Subcutaneous adipose tissue (tissue), 4 donors: Measurements from ENCODE around the gene ZNF618. TPM values are rescaled to one million over a fixed set of nuclear protein-coding genes. Genes with fewer than 3 reads are reported as not detected.

Source experiments
- total RNA-seq, 4 donors: library from RNA; depleted of rRNA; stranded (reverse); fragments of >200 nt; gene quantifications; one replicate each; pipeline ENCODE4 v1.1.0, GENCODE V29; 2016
- TF ChIP-seq, protein P1 (sequence below): fragments of 450-650 bp; IDR thresholded peaks from one replicate; pipeline ENCODE4 v1.5.1; 2016; ENCODE audit warnings: low read depth, mild to moderate bottlenecking, control low read depth, antibody characterized with exemption, moderate library complexity

The ZNF618 gene
- total RNA-seq, 4 donors from 2014 or later = 3.7 to 7.7 (median 4.4) TPM

DNA sequence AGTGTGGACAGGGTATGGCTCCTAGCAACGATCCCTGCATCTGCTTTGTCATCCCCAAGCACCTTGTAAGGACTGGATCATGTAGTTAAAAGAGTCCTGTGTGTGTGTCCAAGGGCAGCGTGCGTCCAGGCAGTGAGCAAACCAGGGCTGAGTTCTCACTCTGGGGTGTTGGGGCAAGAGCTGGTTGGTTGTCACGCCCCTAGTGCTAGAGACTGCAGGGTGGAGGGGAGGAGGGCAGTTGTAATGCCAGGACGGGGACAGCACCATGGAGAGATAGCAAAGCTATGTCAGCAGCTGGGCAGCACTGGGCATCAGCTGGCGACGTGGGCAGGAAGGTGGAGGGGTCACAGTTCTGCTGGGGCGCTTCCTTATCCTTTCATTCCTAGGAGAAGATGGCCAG is 100.8 kb downstream of the ZNF618 start:
- TF ChIP-seq, protein P1, sequence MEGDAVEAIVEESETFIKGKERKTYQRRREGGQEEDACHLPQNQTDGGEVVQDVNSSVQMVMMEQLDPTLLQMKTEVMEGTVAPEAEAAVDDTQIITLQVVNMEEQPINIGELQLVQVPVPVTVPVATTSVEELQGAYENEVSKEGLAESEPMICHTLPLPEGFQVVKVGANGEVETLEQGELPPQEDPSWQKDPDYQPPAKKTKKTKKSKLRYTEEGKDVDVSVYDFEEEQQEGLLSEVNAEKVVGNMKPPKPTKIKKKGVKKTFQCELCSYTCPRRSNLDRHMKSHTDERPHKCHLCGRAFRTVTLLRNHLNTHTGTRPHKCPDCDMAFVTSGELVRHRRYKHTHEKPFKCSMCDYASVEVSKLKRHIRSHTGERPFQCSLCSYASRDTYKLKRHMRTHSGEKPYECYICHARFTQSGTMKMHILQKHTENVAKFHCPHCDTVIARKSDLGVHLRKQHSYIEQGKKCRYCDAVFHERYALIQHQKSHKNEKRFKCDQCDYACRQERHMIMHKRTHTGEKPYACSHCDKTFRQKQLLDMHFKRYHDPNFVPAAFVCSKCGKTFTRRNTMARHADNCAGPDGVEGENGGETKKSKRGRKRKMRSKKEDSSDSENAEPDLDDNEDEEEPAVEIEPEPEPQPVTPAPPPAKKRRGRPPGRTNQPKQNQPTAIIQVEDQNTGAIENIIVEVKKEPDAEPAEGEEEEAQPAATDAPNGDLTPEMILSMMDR = no peak

DNA sequence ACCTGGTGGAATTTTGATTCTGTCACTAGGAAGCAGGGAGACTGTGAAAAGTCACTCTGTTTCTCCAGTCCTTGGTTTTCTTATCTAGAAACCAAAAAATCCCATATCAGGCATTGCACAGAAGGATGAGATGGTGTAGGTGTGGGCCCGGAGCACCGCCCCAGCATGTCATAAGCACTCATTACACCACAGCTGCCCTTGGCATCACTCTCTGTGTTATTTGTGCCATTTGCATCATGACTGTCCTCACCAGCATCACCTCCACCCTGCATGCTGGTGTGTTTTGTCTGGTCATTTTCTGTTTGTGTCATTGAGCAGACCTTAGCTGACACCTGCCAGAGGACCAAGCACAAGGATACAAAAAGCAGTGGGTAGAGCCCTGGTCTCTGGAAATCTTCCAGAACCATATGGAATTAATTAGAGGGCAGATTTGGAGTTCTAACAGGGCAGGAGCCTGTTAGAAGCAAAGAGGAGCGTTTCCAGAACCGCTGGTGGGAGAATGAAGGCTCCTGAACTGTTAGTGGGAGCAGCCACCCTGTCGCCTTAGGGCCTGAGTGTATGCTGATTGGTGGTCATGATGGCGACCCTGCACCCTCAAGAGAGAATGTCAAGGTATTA is 102.7 kb downstream of the ZNF618 start:
- TF ChIP-seq, protein P1 = no peak

DNA sequence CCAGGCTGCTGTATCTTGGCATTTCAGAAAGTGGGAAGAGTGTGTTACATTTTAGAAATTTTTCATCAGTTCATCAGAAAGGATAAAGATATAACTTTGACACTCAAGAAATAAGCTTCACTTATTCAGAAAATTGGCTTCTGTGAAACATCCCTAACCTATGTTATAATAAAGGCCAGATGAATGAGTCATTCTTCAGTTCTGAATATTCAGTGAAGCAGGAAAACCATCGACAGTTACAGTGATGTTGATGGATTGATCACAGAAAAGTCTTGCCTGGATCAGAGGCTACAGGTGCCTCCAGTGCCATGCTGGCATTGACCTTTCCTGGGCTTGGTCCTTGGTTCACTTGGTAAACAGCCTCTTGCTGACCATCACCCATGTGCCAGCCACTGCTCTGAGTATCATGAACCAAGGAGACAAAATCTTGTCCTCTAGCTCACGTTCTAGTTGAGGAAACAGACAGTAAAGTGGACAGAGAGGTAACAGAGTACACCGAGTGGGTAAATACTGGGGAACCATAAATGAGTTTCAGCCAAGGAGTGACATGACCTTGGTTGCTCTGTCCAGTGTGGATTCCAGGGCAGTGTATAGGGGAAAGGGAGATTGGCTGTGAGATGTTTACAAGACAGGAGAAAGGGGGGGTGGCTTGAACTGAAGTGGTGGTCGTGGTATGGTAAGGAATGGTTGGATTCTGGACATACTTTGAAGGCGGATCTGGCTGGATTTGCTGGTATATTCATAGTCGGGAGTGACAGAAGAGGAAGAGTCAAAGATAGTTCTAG is 103.4 kb downstream of the ZNF618 start:
- TF ChIP-seq, protein P1 = no peak

DNA sequence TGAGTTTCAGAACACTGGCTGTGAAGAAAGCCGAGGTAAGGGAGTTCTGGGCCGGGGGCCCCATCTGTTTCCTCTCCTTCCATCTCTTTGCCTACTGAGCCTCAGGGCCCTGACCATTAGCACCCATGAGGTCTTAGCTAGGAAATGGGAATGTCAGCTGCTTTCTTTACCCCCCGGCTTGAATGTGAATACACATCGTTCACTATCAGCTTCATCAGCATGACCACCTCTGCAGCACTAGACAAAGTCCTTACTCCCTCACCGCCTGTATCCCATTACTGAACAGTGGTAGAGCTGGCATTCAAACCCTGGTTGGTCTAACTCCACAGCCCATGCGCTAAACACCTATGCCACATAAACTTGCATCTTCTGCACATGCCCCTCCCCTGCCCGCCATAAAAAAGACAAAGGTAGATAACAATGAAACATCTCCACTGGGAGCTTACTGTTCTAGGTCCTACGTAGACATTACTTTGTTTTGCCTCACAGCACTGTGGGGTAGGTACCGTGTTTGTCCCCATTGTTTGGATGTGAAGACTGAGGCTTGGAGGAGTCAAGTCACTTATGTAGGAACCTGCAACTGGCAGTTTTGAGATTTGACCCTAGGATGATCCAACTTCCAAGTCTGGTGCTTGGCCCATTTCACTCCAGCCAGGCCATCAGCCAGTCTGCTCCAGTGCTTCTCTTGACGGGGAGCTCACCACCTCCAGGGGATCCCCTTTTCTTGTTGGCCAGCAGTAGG is 108.7 kb downstream of the ZNF618 start:
- TF ChIP-seq, protein P1 = no peak

DNA sequence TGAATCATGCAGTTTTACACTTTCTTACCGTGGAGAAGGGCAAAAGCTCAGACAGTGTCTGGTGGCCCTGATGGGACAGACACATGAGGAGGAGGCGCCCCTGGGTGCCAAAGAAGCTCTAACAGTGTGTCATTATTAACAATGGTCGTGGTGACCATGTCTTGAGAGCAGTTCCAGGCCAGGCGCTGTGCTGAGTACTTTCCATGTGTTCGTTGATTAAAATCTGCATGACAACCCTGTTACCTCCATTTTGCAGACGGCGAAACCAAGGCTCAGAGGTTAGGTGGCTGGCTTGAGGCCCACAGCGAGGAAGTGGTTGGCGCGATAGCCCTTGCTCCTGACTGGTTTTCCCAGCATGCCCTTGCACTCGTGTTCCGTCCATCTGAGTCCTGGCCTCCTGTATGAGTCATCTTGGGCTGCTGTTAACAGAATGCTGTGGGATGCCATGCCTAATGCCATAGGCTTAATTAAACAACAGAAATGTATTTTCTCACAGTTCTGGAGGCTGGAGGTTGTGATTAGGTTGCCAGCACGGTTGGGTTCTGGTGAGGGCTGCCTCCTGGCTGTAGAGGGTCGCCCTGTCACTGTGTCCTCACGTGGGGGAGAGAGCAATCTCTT is 110.0 kb downstream of the ZNF618 start:
- TF ChIP-seq, protein P1 = no peak

DNA sequence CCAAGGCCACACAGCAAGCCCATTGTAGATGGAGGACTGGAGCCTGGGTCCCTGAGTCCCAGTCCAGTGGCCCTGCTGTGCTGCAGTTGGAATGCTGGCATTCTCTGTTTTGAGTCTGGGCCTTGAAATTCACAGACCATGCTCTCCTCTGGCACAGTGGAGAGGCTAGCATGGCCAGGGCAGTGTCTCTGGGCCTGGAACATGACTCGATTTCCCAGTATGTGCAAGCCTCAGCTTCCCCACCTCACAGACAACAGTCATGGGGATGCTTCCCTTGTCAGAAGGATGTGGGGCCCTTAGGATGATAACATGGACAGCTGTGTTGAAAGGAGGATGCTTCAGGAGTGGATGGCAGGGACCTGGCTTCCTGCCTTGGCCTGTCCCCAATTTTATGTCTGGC is 110.8 kb downstream of the ZNF618 start:
- TF ChIP-seq, protein P1 = no peak
